GM12874 (cell line): ENCODE results near the gene OR51B4.
"Not testable (repeated sequence)": the region's sequence is repeated elsewhere in the genome, so short reads cannot be mapped to it uniquely, and the experiment has no call there.

ENCODE experiments used
- TF ChIP-seq, protein P1 (sequence below): IDR thresholded peaks from 2 replicates; pipeline ENCODE4 v1.5.1; 2011; ENCODE audit warnings: low read depth, mild to moderate bottlenecking, control low read depth, low read length, moderate library complexity; ENCODE audit not compliant: insufficient read depth

Gene OR51B4

GRCh38 chr11:5266609-5267008 lies 35.1 kb downstream of the OR51B4 start:
- TF ChIP-seq, protein P1, sequence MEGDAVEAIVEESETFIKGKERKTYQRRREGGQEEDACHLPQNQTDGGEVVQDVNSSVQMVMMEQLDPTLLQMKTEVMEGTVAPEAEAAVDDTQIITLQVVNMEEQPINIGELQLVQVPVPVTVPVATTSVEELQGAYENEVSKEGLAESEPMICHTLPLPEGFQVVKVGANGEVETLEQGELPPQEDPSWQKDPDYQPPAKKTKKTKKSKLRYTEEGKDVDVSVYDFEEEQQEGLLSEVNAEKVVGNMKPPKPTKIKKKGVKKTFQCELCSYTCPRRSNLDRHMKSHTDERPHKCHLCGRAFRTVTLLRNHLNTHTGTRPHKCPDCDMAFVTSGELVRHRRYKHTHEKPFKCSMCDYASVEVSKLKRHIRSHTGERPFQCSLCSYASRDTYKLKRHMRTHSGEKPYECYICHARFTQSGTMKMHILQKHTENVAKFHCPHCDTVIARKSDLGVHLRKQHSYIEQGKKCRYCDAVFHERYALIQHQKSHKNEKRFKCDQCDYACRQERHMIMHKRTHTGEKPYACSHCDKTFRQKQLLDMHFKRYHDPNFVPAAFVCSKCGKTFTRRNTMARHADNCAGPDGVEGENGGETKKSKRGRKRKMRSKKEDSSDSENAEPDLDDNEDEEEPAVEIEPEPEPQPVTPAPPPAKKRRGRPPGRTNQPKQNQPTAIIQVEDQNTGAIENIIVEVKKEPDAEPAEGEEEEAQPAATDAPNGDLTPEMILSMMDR = no peak

DNA sequence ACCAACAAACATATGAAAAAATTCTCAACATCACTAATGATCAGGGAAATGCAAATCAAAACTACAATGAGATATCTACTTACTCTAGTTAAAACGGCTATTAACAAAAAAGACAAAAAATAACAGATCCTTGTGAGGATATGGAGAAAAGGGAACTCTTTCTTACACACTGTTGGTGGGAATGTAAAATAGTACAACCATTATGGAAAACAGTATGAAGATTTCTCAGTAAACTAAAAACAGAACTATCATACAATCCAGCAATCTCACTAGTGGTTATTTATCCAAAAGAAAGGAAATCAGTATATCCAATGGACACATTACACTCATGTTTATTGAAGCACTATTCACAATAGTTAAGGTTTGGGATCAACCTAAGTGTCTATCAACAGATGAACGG lies 35.9 kb downstream of the OR51B4 start:
- TF ChIP-seq, protein P1 = no peak

GRCh38 chr11:5258543-5259262 lies 43.0 kb downstream of the OR51B4 start:
- TF ChIP-seq, protein P1 = no peak

DNA sequence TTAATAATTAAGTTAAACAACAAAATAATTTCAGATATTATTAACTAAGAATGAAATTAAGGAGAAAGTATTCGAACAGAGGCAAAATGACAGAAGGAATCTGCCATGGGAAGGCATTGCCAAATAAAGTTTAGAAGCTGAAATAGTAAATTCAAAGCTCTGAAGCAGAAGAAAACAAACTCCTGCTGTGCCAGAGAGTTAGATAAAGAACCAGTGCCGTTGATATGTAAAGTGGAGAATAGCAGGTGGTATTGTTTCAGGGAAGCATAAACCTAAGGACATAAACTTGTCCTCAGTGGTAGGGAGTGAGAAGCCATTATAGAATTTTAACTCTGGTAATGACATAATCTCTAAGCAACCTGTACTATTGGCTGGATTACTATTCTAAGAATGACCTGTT lies 44.5 kb downstream of the OR51B4 start:
- TF ChIP-seq, protein P1 = no peak

DNA sequence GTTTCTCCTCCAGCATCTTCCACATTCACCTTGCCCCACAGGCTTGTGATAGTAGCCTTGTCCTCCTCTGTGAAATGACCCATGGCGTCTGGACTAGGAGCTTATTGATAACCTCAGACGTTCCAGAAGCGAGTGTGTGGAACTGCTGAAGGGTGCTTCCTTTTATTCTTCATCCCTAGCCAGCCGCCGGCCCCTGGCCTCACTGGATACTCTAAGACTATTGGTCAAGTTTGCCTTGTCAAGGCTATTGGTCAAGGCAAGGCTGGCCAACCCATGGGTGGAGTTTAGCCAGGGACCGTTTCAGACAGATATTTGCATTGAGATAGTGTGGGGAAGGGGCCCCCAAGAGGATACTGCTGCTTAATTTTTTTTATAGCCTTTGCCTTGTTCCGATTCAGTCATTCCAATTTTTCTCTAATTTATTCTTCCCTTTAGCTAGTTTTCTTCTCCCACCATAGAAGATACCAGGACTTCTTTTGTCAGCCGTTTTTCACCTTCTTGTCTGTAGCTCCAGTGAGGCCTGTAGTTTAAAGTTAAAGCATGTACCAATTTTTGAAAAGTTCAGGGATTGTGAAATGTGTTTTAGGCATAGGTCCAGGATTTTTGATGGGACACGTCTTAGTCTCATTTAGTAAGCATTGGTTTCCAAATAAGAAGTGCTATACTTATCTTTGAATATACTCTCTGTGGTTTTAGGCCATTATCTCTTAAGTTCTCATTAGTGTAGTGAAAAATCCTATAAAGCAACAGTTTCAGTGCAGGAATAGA lies 46.9 kb downstream of the OR51B4 start, which contains the start of gene HBG2:
Gene HBG2, minus strand, starts transcription at position 136 of the 768 bp plus-strand sequence. Its CDS starts 53 bp downstream, at position 83.
- TF ChIP-seq, protein P1 = not testable (repeated sequence)

DNA sequence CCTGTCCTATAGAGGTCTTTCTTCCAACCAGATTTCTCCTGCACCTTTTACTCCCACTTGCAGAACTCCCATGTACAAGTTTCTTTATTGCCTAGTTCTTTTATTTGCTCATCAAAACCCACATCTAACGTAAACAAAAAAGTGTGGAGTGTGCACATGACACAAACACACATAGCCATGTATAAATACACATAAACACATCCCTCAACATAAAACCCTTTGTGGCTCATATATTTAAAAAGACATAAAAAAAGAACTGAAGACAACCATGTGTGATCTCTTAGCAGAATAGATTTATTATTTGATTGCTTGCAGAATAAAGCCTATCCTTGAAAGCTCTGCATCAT lies 48.9 kb downstream of the OR51B4 start:
- TF ChIP-seq, protein P1 = no peak

- TF ChIP-seq, protein P1 = no peak
Measured at GRCh38 chr11:5252192-5252918, 49.4 kb downstream of the OR51B4 start.
